Measurements from ENCODE around the gene TBL1X. TPM values are rescaled to one million over a fixed set of nuclear protein-coding genes. Genes with fewer than 3 reads are reported as not detected.

TBL1X gene
- polyA plus RNA-seq, 4 donors: 0.89 to 9.6 (median 3.9) TPM

DNA sequence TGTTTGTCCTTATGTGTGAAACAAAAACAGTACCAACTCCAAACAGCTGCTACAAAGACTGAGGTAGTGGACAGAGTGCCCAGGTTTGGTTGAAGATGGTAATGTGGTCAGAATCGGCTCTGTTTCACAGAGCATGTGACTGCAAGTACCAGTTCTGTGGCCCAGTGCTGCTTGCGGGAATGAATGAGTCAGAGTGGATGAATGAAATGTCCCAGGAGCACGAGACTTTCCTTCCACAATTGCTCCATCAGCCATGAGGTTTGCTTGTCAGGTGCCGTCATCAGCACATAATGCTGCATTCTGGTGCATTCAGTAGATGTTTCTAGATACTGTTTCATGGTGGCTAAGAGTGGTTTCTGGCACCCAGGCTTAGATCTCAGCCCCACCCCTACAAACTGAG, 216.6 kb downstream of the TBL1X start:
- no peak overlapping the region for H3K4me3 ChIP-seq (ENCODE audit: low read depth in 1 of 3, low read length in 3 of 3)
- H3K27me3 ChIP-seq (ENCODE audit: control insufficient read depth in 3 of 3, insufficient read depth in 3 of 3, low read length in 3 of 3): no peaks in the 10 kb centered on the region
- peaks cover 0 to 11% (median 0%) of the 10 kb centered on the region in 3 donors for H3K36me3 ChIP-seq (ENCODE audit: control insufficient read depth in 3 of 3, insufficient read depth in 2 of 3, low read depth in 1 of 3, low read length in 3 of 3)
- DNase-seq: no peak
- 82 to 90% (median 88%) methylated on average over 4 of the region's 4 CpGs for WGBS, 3 donors
- H3K9me3 ChIP-seq (ENCODE audit: control insufficient read depth in 2 of 2, insufficient read depth in 1 of 2, low read depth in 1 of 2, low read length in 1 of 2): peaks cover 0 to 3% of the 10 kb centered on the region in 2 donors
- no peak overlapping the region for H3K27ac ChIP-seq (ENCODE audit: low read depth in 1 of 3, low read length in 2 of 3)
- H3K4me1 ChIP-seq (ENCODE audit: control insufficient read depth in 3 of 3, insufficient read depth in 2 of 3, low read depth in 1 of 3, low read length in 2 of 3): no peaks in the 10 kb centered on the region
- FAIRE-seq: no peak

DNA sequence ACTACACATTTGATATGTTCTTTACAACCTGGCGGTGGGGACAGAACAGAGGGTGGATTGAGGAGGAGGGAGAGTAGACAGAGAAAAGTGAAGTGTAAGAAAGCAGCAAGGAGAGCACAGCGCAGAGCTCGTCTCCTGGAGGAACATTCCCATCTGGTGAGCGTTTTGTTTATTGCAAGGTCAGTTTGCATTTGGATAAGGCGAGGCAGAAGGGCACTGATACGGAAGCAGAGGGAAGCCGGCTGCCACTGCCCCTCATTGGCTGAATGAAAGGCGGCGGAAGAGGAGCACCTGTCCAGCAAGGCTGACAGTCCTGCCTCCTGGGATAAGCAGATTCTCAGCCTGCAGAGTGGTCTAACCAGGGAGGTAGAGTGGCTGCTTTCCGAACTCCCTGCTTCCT, 217.6 kb downstream of the TBL1X start:
- Histone ChIP-seq H3K4me3 (ENCODE audit: low read depth in 1 of 3, low read length in 3 of 3) (no peak overlapping the region), H3K4me1 (ENCODE audit: control insufficient read depth in 3 of 3, insufficient read depth in 2 of 3, low read depth in 1 of 3, low read length in 2 of 3) (no peaks in the 10 kb centered on the region), H3K27me3 (ENCODE audit: control insufficient read depth in 3 of 3, insufficient read depth in 3 of 3, low read length in 3 of 3) (no peaks in the 10 kb centered on the region), H3K9me3 (ENCODE audit: control insufficient read depth in 2 of 2, insufficient read depth in 1 of 2, low read depth in 1 of 2, low read length in 1 of 2) (no peaks in the 10 kb centered on the region), H3K27ac (ENCODE audit: low read depth in 1 of 3, low read length in 2 of 3) (no peak overlapping the region), H3K36me3 (ENCODE audit: control insufficient read depth in 3 of 3, insufficient read depth in 2 of 3, low read depth in 1 of 3, low read length in 3 of 3) (peaks cover 0 to 11% (median 0%) of the 10 kb centered on the region in 3 donors)
- FAIRE-seq (no peak), DNase-seq (peak; percentile 38 to 62)
- 29 to 47% (median 35%) methylated on average over 10 of the region's 10 CpGs for WGBS, 3 donors

DNA sequence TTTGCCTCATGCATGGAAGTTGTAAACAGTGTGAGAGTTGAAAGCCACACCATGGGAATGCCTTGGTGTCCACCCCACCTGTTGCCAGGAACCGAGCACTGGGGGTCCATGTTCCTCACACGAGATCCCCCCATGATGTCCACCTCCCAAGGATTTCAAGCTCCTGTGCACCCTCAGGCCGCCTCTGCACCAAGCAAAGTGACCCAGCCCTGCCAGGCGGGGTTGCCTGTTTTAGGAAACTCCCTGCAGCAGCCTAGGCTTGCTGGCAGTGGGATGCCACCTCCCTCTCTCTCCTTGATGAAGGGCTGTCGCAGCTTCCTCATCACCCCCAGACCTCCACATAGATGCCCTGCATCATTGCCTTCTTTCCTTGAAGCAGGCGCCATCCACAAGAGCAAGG, 218.0 kb downstream of the TBL1X start:
- peaks cover 0 to 12% (median 0%) of the 10 kb centered on the region in 3 donors for H3K36me3 ChIP-seq (ENCODE audit: control insufficient read depth in 3 of 3, insufficient read depth in 2 of 3, low read depth in 1 of 3, low read length in 3 of 3)
- H3K27ac ChIP-seq (ENCODE audit: low read depth in 1 of 3, low read length in 2 of 3): no peak overlapping the region
- no peak for DNase-seq
- H3K4me1 ChIP-seq (ENCODE audit: control insufficient read depth in 3 of 3, insufficient read depth in 2 of 3, low read depth in 1 of 3, low read length in 2 of 3): no peaks in the 10 kb centered on the region
- 75 to 89% (median 81%) methylated on average over 5 to 6 of the region's 6 CpGs for WGBS, 3 donors
- H3K4me3 ChIP-seq (ENCODE audit: low read depth in 1 of 3, low read length in 3 of 3): no peak overlapping the region
- FAIRE-seq: no peak
- H3K27me3 ChIP-seq (ENCODE audit: control insufficient read depth in 3 of 3, insufficient read depth in 3 of 3, low read length in 3 of 3): no peaks in the 10 kb centered on the region
- no peaks in the 10 kb centered on the region for H3K9me3 ChIP-seq (ENCODE audit: control insufficient read depth in 2 of 2, insufficient read depth in 1 of 2, low read depth in 1 of 2, low read length in 1 of 2)

DNA sequence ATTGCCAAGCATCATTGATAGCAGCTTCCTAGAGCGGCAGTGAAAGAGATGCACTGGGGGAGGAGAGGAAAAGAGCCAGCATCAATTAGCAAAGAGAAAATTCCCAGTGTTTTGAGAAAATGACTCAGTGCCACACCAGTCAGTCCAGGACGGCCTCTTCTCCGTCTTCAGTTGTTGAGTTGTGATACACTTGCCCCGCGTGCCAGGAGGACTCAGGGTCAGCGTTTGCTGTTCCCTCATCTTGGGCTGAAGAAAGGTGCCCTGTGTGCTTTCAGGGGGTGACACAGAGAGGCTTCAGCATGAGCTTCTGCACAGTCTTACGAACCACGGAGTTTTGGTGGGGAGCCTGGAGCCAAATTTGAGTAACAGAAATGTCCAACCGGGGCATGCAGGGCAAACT, 218.5 kb downstream of the TBL1X start:
- H3K4me1 ChIP-seq (ENCODE audit: control insufficient read depth in 3 of 3, insufficient read depth in 2 of 3, low read depth in 1 of 3, low read length in 2 of 3): no peaks in the 10 kb centered on the region
- WGBS, 3 donors: 93 to 96% (median 96%) methylated on average over 9 of the region's 9 CpGs
- H3K27ac ChIP-seq (ENCODE audit: low read depth in 1 of 3, low read length in 2 of 3): no peak overlapping the region
- H3K36me3 ChIP-seq (ENCODE audit: control insufficient read depth in 3 of 3, insufficient read depth in 2 of 3, low read depth in 1 of 3, low read length in 3 of 3): peaks cover 0 to 14% (median 0%) of the 10 kb centered on the region in 3 donors
- no peaks in the 10 kb centered on the region for H3K9me3 ChIP-seq (ENCODE audit: control insufficient read depth in 2 of 2, insufficient read depth in 1 of 2, low read depth in 1 of 2, low read length in 1 of 2)
- FAIRE-seq: no peak
- no peaks in the 10 kb centered on the region for H3K27me3 ChIP-seq (ENCODE audit: control insufficient read depth in 3 of 3, insufficient read depth in 3 of 3, low read length in 3 of 3)
- no peak for DNase-seq
- H3K4me3 ChIP-seq (ENCODE audit: low read depth in 1 of 3, low read length in 3 of 3): no peak overlapping the region

DNA sequence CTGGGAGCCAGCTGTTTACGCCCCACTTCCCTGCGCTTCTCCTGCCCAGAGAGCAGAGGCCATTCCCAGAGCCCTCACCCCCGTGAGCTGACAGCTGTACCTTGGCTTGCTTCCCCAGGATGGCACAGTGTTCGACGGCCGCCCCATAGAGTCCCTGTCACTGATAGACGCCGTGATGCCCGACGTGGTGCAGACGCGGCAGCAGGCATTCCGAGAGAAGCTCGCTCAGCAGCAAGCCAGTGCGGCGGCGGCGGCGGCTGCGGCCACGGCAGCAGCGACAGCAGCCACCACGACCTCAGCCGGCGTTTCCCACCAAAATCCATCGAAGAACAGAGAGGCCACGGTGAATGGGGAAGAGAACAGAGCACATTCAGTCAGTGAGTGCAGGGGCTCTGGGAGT, 223.0 kb downstream of the TBL1X start:
- no peaks in the 10 kb centered on the region for H3K4me1 ChIP-seq (ENCODE audit: control insufficient read depth in 3 of 3, insufficient read depth in 2 of 3, low read depth in 1 of 3, low read length in 2 of 3)
- H3K27ac ChIP-seq (ENCODE audit: low read depth in 1 of 3, low read length in 2 of 3): no peak overlapping the region
- DNase-seq (no peak), FAIRE-seq (no peak)
- H3K27me3 ChIP-seq (ENCODE audit: control insufficient read depth in 3 of 3, insufficient read depth in 3 of 3, low read length in 3 of 3): no peaks in the 10 kb centered on the region
- H3K9me3 ChIP-seq (ENCODE audit: control insufficient read depth in 2 of 2, insufficient read depth in 1 of 2, low read depth in 1 of 2, low read length in 1 of 2): no peaks in the 10 kb centered on the region
- H3K36me3 ChIP-seq (ENCODE audit: control insufficient read depth in 3 of 3, insufficient read depth in 2 of 3, low read depth in 1 of 3, low read length in 3 of 3): peaks cover 0 to 21% (median 0%) of the 10 kb centered on the region in 3 donors
- 94 to 97% (median 95%) methylated on average over 24 to 27 of the region's 27 CpGs for WGBS, 3 donors
- H3K4me3 ChIP-seq (ENCODE audit: low read depth in 1 of 3, low read length in 3 of 3): no peak overlapping the region

DNA sequence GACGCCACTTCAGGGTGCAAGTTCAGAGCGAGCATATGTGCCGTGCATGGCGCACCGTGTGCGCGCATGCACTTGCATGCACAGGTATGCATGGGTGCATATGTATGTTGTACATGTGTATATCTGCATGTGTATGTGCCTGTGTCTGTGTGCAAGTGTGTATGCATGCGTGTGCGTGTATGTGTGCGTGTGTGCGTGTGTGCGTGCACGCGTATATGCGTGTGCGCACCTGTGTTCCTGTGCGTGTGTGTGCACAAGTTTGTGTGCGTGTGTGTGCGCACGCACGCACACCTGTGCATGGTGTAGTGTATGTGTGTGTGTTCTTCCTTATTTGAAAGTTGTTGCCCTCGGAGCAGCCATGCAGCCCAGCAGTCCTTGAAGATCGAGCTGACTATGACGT, 224.0 kb downstream of the TBL1X start:
- Histone ChIP-seq H3K4me3 (ENCODE audit: low read depth in 1 of 3, low read length in 3 of 3) (no peak overlapping the region), H3K9me3 (ENCODE audit: control insufficient read depth in 2 of 2, insufficient read depth in 1 of 2, low read depth in 1 of 2, low read length in 1 of 2) (no peaks in the 10 kb centered on the region), H3K27ac (ENCODE audit: low read depth in 1 of 3, low read length in 2 of 3) (no peak overlapping the region), H3K27me3 (ENCODE audit: control insufficient read depth in 3 of 3, insufficient read depth in 3 of 3, low read length in 3 of 3) (no peaks in the 10 kb centered on the region), H3K4me1 (ENCODE audit: control insufficient read depth in 3 of 3, insufficient read depth in 2 of 3, low read depth in 1 of 3, low read length in 2 of 3) (no peaks in the 10 kb centered on the region), H3K36me3 (ENCODE audit: control insufficient read depth in 3 of 3, insufficient read depth in 2 of 3, low read depth in 1 of 3, low read length in 3 of 3) (peaks cover 0 to 23% (median 0%) of the 10 kb centered on the region in 3 donors)
- WGBS, 3 donors: 94 to 98% (median 97%) methylated on average over 23 to 24 of the region's 24 CpGs
- no peak for FAIRE-seq
- no peak for DNase-seq

DNA sequence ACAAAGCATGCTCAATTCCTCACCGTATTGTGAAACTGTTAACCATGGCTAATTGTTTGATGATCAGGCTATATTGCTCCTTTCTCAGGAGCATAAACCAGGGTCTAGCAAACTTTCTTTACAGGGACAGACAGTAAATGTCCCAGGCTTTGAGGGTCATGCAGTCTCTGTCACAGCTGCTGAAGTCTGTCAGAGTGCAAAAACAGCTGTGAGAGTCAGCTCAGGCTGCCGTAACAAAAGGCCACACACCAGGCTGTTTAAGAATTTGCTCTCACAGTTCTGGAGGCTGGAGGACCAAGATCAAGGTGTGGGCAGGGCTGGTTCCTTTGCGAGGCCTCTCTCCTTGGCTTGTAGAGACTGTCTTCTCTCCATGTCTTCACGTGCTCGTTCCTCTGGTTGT, 225.2 kb downstream of the TBL1X start:
- DNase-seq (no peak), FAIRE-seq (no peak)
- H3K36me3 ChIP-seq (ENCODE audit: control insufficient read depth in 3 of 3, insufficient read depth in 2 of 3, low read depth in 1 of 3, low read length in 3 of 3): peaks cover 0 to 19% (median 0%) of the 10 kb centered on the region in 3 donors
- H3K4me3 ChIP-seq (ENCODE audit: low read depth in 1 of 3, low read length in 3 of 3): no peak overlapping the region
- H3K27ac ChIP-seq (ENCODE audit: low read depth in 1 of 3, low read length in 2 of 3): no peak overlapping the region
- H3K27me3 ChIP-seq (ENCODE audit: control insufficient read depth in 3 of 3, insufficient read depth in 3 of 3, low read length in 3 of 3): no peaks in the 10 kb centered on the region
- no peaks in the 10 kb centered on the region for H3K9me3 ChIP-seq (ENCODE audit: control insufficient read depth in 2 of 2, insufficient read depth in 1 of 2, low read depth in 1 of 2, low read length in 1 of 2)
- 87 to 98% (median 91%) methylated on average over 5 of the region's 5 CpGs for WGBS, 3 donors
- H3K4me1 ChIP-seq (ENCODE audit: control insufficient read depth in 3 of 3, insufficient read depth in 2 of 3, low read depth in 1 of 3, low read length in 2 of 3): no peaks in the 10 kb centered on the region

DNA sequence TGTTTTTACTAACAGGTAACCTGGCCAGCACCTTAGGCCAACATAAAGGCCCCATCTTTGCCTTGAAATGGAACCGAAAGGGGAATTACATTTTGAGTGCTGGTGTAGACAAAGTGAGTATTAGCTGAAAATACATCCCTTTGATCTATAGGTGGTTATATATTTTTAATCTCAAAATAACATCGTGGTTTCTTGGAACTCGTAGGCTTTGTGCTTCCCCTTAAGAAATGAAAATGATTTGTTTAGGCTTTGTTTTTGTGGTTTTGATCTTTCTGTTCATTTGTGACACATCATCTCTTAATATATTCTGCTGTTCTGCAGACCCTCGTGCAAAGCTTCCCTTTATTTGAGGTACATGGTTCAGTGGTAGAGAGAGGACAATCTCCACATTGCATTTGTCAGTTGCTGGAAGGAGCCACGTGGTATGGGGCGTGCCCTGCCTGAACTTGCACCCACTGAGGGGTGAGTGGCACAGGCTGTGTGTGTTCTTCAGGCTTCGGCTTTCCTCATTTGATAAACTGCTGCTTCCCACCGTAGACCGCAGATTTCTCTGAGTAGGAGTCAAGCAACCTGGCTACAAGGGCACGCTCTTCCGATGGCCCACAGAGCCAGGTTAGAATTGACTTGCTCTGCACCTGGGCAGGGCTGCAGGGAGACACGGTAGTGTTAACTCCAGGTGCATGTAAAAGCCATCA, 228.6 kb downstream of the TBL1X start:
- Histone ChIP-seq H3K27ac (ENCODE audit: low read depth in 1 of 3, low read length in 2 of 3) (no peak overlapping the region), H3K27me3 (ENCODE audit: control insufficient read depth in 3 of 3, insufficient read depth in 3 of 3, low read length in 3 of 3) (no peaks in the 10 kb centered on the region), H3K4me1 (ENCODE audit: control insufficient read depth in 3 of 3, insufficient read depth in 2 of 3, low read depth in 1 of 3, low read length in 2 of 3) (no peaks in the 10 kb centered on the region), H3K4me3 (ENCODE audit: low read depth in 1 of 3, low read length in 3 of 3) (no peak overlapping the region), H3K9me3 (ENCODE audit: control insufficient read depth in 2 of 2, insufficient read depth in 1 of 2, low read depth in 1 of 2, low read length in 1 of 2) (no peaks in the 10 kb centered on the region), H3K36me3 (ENCODE audit: control insufficient read depth in 3 of 3, insufficient read depth in 2 of 3, low read depth in 1 of 3, low read length in 3 of 3) (peaks cover 0 to 22% (median 0%) of the 10 kb centered on the region in 3 donors)
- FAIRE-seq: no peak
- DNase-seq: no peak
- WGBS, 3 donors: 80 to 89% (median 85%) methylated on average over 12 of the region's 12 CpGs

DNA sequence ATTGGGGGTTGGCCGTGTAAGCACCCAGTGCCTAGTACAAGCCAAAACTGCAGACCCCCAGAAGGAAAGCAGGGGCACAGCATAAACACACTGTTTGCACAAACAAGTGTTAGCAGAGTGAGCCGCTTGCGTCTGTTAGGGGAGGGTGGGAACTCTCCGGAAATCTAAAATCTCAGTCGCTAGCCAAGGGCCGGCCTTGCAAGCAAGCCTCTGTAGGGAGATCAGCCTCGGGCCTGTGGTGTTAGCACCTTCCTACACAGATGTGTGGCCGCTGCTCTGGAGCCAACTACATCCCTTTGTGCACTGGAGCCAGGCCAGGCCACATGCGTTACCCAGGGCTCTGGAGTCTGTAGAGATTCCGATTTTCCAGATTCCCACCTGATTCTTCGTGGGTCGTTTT, 233.7 kb downstream of the TBL1X start:
- 87 to 93% (median 93%) methylated on average over 10 to 12 of the region's 12 CpGs for WGBS, 3 donors
- FAIRE-seq: no peak

More for the DNA sequence above, 233.7 kb downstream of the TBL1X start:
- no peaks in the 10 kb centered on the region for H3K9me3 ChIP-seq (ENCODE audit: control insufficient read depth in 2 of 2, insufficient read depth in 1 of 2, low read depth in 1 of 2, low read length in 1 of 2)
- H3K27me3 ChIP-seq (ENCODE audit: control insufficient read depth in 3 of 3, insufficient read depth in 3 of 3, low read length in 3 of 3): no peaks in the 10 kb centered on the region
- H3K4me1 ChIP-seq (ENCODE audit: control insufficient read depth in 3 of 3, insufficient read depth in 2 of 3, low read depth in 1 of 3, low read length in 2 of 3): no peaks in the 10 kb centered on the region
- H3K36me3 ChIP-seq (ENCODE audit: control insufficient read depth in 3 of 3, insufficient read depth in 2 of 3, low read depth in 1 of 3, low read length in 3 of 3): peaks cover 0 to 31% (median 2%) of the 10 kb centered on the region in 3 donors
- no peak overlapping the region for H3K27ac ChIP-seq (ENCODE audit: low read depth in 1 of 3, low read length in 2 of 3)
- no peak overlapping the region for H3K4me3 ChIP-seq (ENCODE audit: low read depth in 1 of 3, low read length in 3 of 3)
- DNase-seq: no peak
